Measurements from ENCODE around the gene ASPN.

DNA sequence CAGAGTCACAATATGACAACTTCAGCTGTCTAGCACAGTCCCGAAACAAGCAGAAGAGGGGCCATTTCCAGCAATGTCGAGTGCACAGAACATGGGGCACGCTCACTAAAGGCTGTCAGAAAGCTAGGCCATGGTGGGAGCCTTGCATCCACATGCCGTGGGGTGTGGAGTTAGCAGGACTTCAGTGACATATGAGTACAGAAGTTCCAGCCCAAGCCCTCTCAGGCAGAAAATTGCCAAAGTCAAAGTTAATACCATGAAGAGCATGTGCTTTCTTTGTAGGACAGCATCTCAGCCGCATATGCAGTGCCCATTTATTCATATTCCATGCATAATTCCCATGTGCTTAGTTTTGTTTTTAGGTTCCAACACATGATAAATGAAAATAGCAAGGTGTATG, 26.7 kb upstream of the ASPN start:
- no peak for TF ChIP-seq CTCF (conservative IDR thresholded peaks at IDR 0.05; ENCODE audit: low read length)
- no peak for TF ChIP-seq EZH2phosphoT487 (IDR thresholded peaks at IDR 0.05; ENCODE audit: borderline replicate concordance, low read depth, low read length)
